OCI-LY7 (cell line): ENCODE results near the gene CYP2W1. TPM values are rescaled to one million over a fixed set of nuclear protein-coding genes. Genes with fewer than 3 reads are reported as not detected.

Experiments used
- BruUV-seq: library from RNA; stranded (reverse); fragments of 400-500 nt; replicated peaks from 2 replicates; lab custom pipeline; 2021; lab: Mats Ljungman, UMichigan
- CTCF ChIA-PET: fragments of 300-600 bp; sonication (Branson Sonifier 250); formaldehyde crosslinking; loops from one replicate; lab custom pipeline; 2022; ENCODE audit warnings: antibody characterized with exemption; ENCODE audit not compliant: unreplicated experiment; lab: Charles Lee
- POLR2A ChIA-PET: fragments of 300-600 bp; sonication (Branson Sonifier 250); formaldehyde crosslinking; loops from one replicate; lab custom pipeline; 2022; ENCODE audit warnings: antibody characterized with exemption; lab: Charles Lee
- DNase-seq: peaks from one replicate; pipeline ENCODE4 v3.0.0-alpha.2; 2015; ENCODE audit warnings: low spot score
- H2AFZ ChIP-seq: fragments of 200-600 bp; sonication (generic), shearing (Covaris generic); 2 replicates; pipeline ENCODE4 v1.6.1; 2014; ENCODE audit warnings: mild to moderate bottlenecking, antibody characterized with exemption, low read length, moderate library complexity
- H3K27ac ChIP-seq: fragments of 200-600 bp; sonication (generic); 2 replicates; pipeline ENCODE4 v1.5.1; 2014; ENCODE audit warnings: mixed run types, low read depth, mild to moderate bottlenecking, moderate library complexity, low read length, inconsistent platforms; ENCODE audit not compliant: poor library complexity, severe bottlenecking
- H3K36me3 ChIP-seq: fragments of 200-600 bp; sonication (generic); 2 replicates; pipeline ENCODE4 v1.6.1; 2014; ENCODE audit warnings: mild to moderate bottlenecking, antibody characterized with exemption, low read length, moderate library complexity, mixed read lengths; ENCODE audit not compliant: insufficient read depth
- H3K4me1 ChIP-seq: fragments of 200-600 bp; sonication (generic); 2 replicates; pipeline ENCODE4 v1.5.1; 2014; ENCODE audit warnings: mild to moderate bottlenecking, low read length; ENCODE audit not compliant: insufficient read depth, poor library complexity, severe bottlenecking
- H3K4me2 ChIP-seq: fragments of 200-600 bp; sonication (generic); 2 replicates; pipeline ENCODE4 v1.6.1; 2014; ENCODE audit warnings: mild to moderate bottlenecking, low read length
- H3K4me3 ChIP-seq: fragments of 200-600 bp; sonication (generic); 2 replicates; pipeline ENCODE4 v1.5.1; 2014; ENCODE audit warnings: mild to moderate bottlenecking, low read depth, low read length; ENCODE audit not compliant: poor library complexity, severe bottlenecking
- H3K79me2 ChIP-seq: fragments of 200-600 bp; sonication (generic); 2 replicates; pipeline ENCODE4 v1.6.1; 2016; ENCODE audit warnings: low read depth, mild to moderate bottlenecking, low read length, moderate library complexity, mixed read lengths; ENCODE audit not compliant: insufficient read depth
- H3K9me2 ChIP-seq: fragments of 200-600 bp; sonication (generic); 2 replicates; pipeline ENCODE4 v1.6.1; 2016; ENCODE audit warnings: mild to moderate bottlenecking, low read length, mixed read lengths; ENCODE audit not compliant: insufficient read depth
- H3K9me3 ChIP-seq: fragments of 200-600 bp; sonication (generic); 2 replicates; pipeline ENCODE4 v1.6.1; 2014; ENCODE audit warnings: mild to moderate bottlenecking, mixed run types, low read length, mixed read lengths
- H4K20me1 ChIP-seq: fragments of 200-600 bp; sonication (generic); 2 replicates; pipeline ENCODE4 v1.6.1; 2014; ENCODE audit warnings: mild to moderate bottlenecking, antibody characterized with exemption, low read length, moderate library complexity, mixed read lengths; ENCODE audit not compliant: insufficient read depth
- EZH2phosphoT487 ChIP-seq: fragments of 200-600 bp; sonication (generic); IDR thresholded peaks from 2 replicates; pipeline ENCODE4 v1.6.1; 2018; ENCODE audit warnings: low read depth, borderline replicate concordance, mild to moderate bottlenecking, mixed run types, antibody characterized with exemption, low read length, moderate library complexity, mixed read lengths
- intact Hi-C: fragments of 100-400 bp; cut with micrococcal nuclease; formaldehyde crosslinking; loops from one replicate; pipeline ENCODE4 v1.10.0; 2022; ENCODE audit not compliant: unreplicated experiment
- total RNA-seq, 2 experiments: library from RNA; depleted of rRNA in 1 of 2; stranded (reverse); fragments of >200 nt in 1 of 2; shearing (Covaris generic) in 1 of 2; gene quantifications; 2 replicates each; pipeline ENCODE4 v1.2.3, GENCODE V29; 2014 to 2022
- TF ChIP-seq, protein P1 (sequence below): fragments of 200-600 bp; sonication (generic); conservative IDR thresholded peaks from 2 replicates; pipeline ENCODE4 v1.5.1; 2014; ENCODE audit warnings: mild to moderate bottlenecking, antibody characterized with exemption, low read length, moderate library complexity, mixed read lengths

The CYP2W1 gene
- total RNA-seq, 2 experiments from 2014 or later, result 1.3 TPM; not detected in 1

DNA sequence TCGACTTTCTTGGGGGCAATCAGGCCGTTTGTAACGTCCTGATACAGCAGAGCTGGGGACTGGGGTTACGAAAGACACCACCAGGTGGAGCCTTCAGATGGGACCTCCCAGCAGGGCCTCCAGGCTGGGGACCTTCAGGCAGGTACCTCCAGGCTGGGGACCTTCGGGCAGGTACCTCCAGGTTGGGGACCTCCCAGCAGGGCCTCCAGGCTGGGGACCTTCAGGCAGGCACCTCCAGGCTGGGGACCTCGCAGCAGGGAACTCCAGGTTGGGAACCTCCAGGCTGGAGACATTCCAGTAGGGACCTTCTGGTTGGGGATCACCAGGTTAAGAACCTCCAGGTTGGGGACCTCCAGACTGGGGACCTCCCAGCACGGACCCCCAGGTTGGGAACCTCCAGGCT is 37.9 kb downstream of the CYP2W1 start:
- Histone ChIP-seq H2AFZ (no peak overlapping the region), H3K4me1 (peaks cover 65% of the 10 kb centered on the region), H3K9me2 (no peaks in the 10 kb centered on the region), H3K27ac (no peak overlapping the region), H4K20me1 (no peaks in the 10 kb centered on the region), H3K4me2 (no peak overlapping the region), H3K79me2 (peaks cover 28% of the 10 kb centered on the region; the same call in 1 of the 2 replicates), H3K36me3 (peaks cover 56% of the 10 kb centered on the region), H3K4me3 (no peak overlapping the region), H3K9me3 (no peaks in the 10 kb centered on the region)
- no TSS peak for BruUV-seq
- DNase-seq, result peak; percentile 64
- intact Hi-C loops, result loop anchor here (2.0 kb wide), 1 partner anchor 44 kb away; no protein-coding TSS in a partner anchor
- POLR2A ChIA-PET, result no interaction called here
- CTCF ChIA-PET, result interaction anchor here (1.1 kb wide), 1 partner anchor 44 kb away, joined by 7 read pairs; no protein-coding TSS in a partner anchor
- no peak for TF ChIP-seq EZH2phosphoT487
- TF ChIP-seq, protein P1, sequence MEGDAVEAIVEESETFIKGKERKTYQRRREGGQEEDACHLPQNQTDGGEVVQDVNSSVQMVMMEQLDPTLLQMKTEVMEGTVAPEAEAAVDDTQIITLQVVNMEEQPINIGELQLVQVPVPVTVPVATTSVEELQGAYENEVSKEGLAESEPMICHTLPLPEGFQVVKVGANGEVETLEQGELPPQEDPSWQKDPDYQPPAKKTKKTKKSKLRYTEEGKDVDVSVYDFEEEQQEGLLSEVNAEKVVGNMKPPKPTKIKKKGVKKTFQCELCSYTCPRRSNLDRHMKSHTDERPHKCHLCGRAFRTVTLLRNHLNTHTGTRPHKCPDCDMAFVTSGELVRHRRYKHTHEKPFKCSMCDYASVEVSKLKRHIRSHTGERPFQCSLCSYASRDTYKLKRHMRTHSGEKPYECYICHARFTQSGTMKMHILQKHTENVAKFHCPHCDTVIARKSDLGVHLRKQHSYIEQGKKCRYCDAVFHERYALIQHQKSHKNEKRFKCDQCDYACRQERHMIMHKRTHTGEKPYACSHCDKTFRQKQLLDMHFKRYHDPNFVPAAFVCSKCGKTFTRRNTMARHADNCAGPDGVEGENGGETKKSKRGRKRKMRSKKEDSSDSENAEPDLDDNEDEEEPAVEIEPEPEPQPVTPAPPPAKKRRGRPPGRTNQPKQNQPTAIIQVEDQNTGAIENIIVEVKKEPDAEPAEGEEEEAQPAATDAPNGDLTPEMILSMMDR, result peak; percentile 74

DNA sequence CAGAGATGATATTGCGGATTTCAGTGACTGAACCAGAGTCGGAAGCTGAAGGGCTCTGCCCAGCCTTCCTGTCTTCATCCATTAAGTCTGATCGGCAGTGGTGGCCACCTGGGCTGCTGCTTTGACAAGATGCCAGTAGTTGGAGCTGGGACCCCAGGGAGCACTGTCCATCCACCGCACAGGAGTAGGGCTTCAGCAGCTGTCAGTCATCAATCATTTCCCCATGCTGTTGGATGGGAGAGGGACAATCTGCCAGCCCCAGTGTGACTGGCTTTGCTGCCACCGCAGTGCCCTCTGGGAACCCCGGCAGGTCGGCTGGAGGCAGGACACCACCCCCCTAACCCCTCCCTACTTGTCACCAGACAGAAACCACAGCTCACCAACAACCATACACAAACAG is 38.4 kb downstream of the CYP2W1 start:
- intact Hi-C loops, result loop anchor here (2.0 kb wide), 1 partner anchor 43 kb away; no protein-coding TSS in a partner anchor
- Histone ChIP-seq H3K4me3 (no peak overlapping the region), H3K9me2 (no peaks in the 10 kb centered on the region), H3K27ac (no peak overlapping the region), H3K9me3 (no peaks in the 10 kb centered on the region), H3K4me1 (peaks cover 70% of the 10 kb centered on the region), H3K79me2 (peaks cover 30% of the 10 kb centered on the region; the same call in 1 of the 2 replicates), H2AFZ (no peak overlapping the region), H3K36me3 (peaks cover 60% of the 10 kb centered on the region), H4K20me1 (no peaks in the 10 kb centered on the region), H3K4me2 (no peak overlapping the region)
- no peak for DNase-seq
- ChIA-PET CTCF (interaction anchor here (1.1 kb wide), 1 partner anchor 44 kb away, joined by 7 read pairs; no protein-coding TSS in a partner anchor), POLR2A (no interaction called here)
- no TSS peak for BruUV-seq
- TF ChIP-seq, protein P1, result no peak
- no peak for TF ChIP-seq EZH2phosphoT487

- no peaks in the 10 kb centered on the region for H3K9me3 ChIP-seq
- H3K79me2 ChIP-seq, result peaks cover 36% of the 10 kb centered on the region; the same call in 1 of the 2 replicates
- intact Hi-C loops, result loop anchor here (2.0 kb wide), 1 partner anchor 43 kb away; no protein-coding TSS in a partner anchor
- H3K4me1 ChIP-seq, result peaks cover 76% of the 10 kb centered on the region
- H2AFZ ChIP-seq, result no peak overlapping the region
- H3K4me2 ChIP-seq, result no peak overlapping the region
- DNase-seq, result no peak
- no TSS peak for BruUV-seq
- TF ChIP-seq, protein P1, result no peak
- no peak for TF ChIP-seq EZH2phosphoT487
- CTCF ChIA-PET, result no interaction called here
- no peaks in the 10 kb centered on the region for H4K20me1 ChIP-seq
- H3K36me3 ChIP-seq, result peaks cover 65% of the 10 kb centered on the region
- no peak overlapping the region for H3K27ac ChIP-seq
- no peaks in the 10 kb centered on the region for H3K9me2 ChIP-seq
- H3K4me3 ChIP-seq, result no peak overlapping the region
- POLR2A ChIA-PET, result interaction anchor here (0.5 kb wide), 1 partner anchor 1071 kb away, joined by 3 read pairs; no protein-coding TSS in a partner anchor
These were observed 39.0 kb downstream of the CYP2W1 start for GRCh38 chr7:1021931-1022330.
